Fibroblast of lung (primary cell): ENCODE measurements around the gene TCL1B. TPM values are rescaled to one million over a fixed set of nuclear protein-coding genes. Genes with fewer than 3 reads are reported as not detected.

ENCODE experiments used
- DNase-seq, 2 donors: peaks; one replicate each; pipeline versions ENCODE4 v3.0.0 to v3.0.0-alpha.2; 2010; ENCODE audit warnings: low read depth in 2 of 2
- H2AFZ ChIP-seq: 2 replicates; pipeline ENCODE4 v1.5.1; 2012; ENCODE audit warnings: low read length, control low read depth, inconsistent platforms
- H3K27ac ChIP-seq: 2 replicates; pipeline ENCODE4 v1.5.1; 2011; ENCODE audit warnings: low read length, control low read depth; ENCODE audit not compliant: insufficient read depth
- H3K27me3 ChIP-seq: 2 replicates; pipeline ENCODE4 v1.5.1; 2011; ENCODE audit warnings: mild to moderate bottlenecking, low read length; ENCODE audit not compliant: control insufficient read depth, insufficient read depth
- H3K36me3 ChIP-seq: 2 replicates; pipeline ENCODE4 v1.5.1; 2011; ENCODE audit warnings: low read length; ENCODE audit not compliant: control insufficient read depth, insufficient read depth
- H3K4me1 ChIP-seq: 2 replicates; pipeline ENCODE4 v1.5.1; 2011; ENCODE audit warnings: low read length; ENCODE audit not compliant: control insufficient read depth, insufficient read depth; ENCODE audit errors: extremely low read depth
- H3K4me2 ChIP-seq: 2 replicates; pipeline ENCODE4 v1.5.1; 2011; ENCODE audit warnings: low read length, control low read depth; ENCODE audit not compliant: insufficient read depth; ENCODE audit errors: extremely low read depth
- H3K4me3 ChIP-seq, 4 experiments: fragments of 200-600 bp in 1 of 4; sonication (generic) in 1 of 4; replicated peaks in 1 of 4; 2 replicates each; pipeline ENCODE4 v1.5.1; 2011 to 2016; ENCODE audit warnings: low read length in 4 of 4, low read depth in 3 of 4, mild to moderate bottlenecking in 3 of 4, control low read depth in 2 of 4, inconsistent platforms in 1 of 4, mixed read lengths in 1 of 4; ENCODE audit not compliant: insufficient read depth in 1 of 4; ENCODE audit errors: control extremely low read depth in 1 of 4
- H3K79me2 ChIP-seq: 2 replicates; pipeline ENCODE4 v1.5.1; 2012; ENCODE audit warnings: mild to moderate bottlenecking, low read length, inconsistent platforms; ENCODE audit not compliant: control insufficient read depth, insufficient read depth
- H3K9ac ChIP-seq: 2 replicates; pipeline ENCODE4 v1.5.1; 2011; ENCODE audit warnings: mild to moderate bottlenecking, low read length, control low read depth; ENCODE audit not compliant: insufficient read depth
- H3K9me3 ChIP-seq: 2 replicates; pipeline ENCODE4 v1.5.1; 2012; ENCODE audit warnings: low read depth, low read length; ENCODE audit not compliant: control insufficient read depth, insufficient read depth
- H4K20me1 ChIP-seq: 2 replicates; pipeline ENCODE4 v1.5.1; 2011; ENCODE audit warnings: low read length; ENCODE audit not compliant: control insufficient read depth, insufficient read depth; ENCODE audit errors: extremely low read depth
- EZH2 ChIP-seq: IDR thresholded peaks from 2 replicates; pipeline ENCODE4 v1.5.1; 2012; ENCODE audit warnings: low read length, control low read depth, mild to moderate bottlenecking; ENCODE audit errors: missing control alignments
- polyA plus RNA-seq, 2 donors: library from polyadenylated mRNA; depleted of rRNA in 1 of 2; stranded (reverse) in 1 of 2; unstranded in 1 of 2; fragments of >200 nt; gene quantifications; 2 replicates each; pipeline ENCODE4 v1.2.1, GENCODE V29; 2011 to 2012; ENCODE audit warnings: missing spikeins in 1 of 2
- total RNA-seq: library from RNA; depleted of rRNA; stranded (reverse); fragments of >200 nt; gene quantifications from 2 replicates; pipeline ENCODE4 v1.2.1, GENCODE V29; 2014
- TF ChIP-seq, protein P1 (sequence below), 2 donors: IDR thresholded peaks in 1 of 2; conservative IDR thresholded peaks in 1 of 2; 1 replicate in 1 of 2; 2 replicates in 1 of 2; pipeline ENCODE4 v1.5.1; 2011 to 2012; ENCODE audit warnings: low read length in 2 of 2, control low read depth in 1 of 2, inconsistent platforms in 1 of 2, low read depth in 1 of 2, mild to moderate bottlenecking in 1 of 2

TCL1B gene
- total and polyA plus RNA-seq, 2 donors (not counting 1 experiment from before 2014, with no cell fraction given): not detected

- Histone ChIP-seq H4K20me1 (no peaks in the 10 kb centered on the region), H3K27ac (no peak overlapping the region), H3K36me3 (no peaks in the 10 kb centered on the region), H3K79me2 (no peaks in the 10 kb centered on the region), H3K9ac (no peak overlapping the region), H3K4me1 (no peaks in the 10 kb centered on the region), H3K27me3 (no peaks in the 10 kb centered on the region), H3K4me3 (no peak overlapping the region), H3K9me3 (no peaks in the 10 kb centered on the region), H2AFZ (no peak overlapping the region), H3K4me2 (no peak overlapping the region)
- no peak for DNase-seq
- no peak for TF ChIP-seq EZH2
- TF ChIP-seq, protein P1, sequence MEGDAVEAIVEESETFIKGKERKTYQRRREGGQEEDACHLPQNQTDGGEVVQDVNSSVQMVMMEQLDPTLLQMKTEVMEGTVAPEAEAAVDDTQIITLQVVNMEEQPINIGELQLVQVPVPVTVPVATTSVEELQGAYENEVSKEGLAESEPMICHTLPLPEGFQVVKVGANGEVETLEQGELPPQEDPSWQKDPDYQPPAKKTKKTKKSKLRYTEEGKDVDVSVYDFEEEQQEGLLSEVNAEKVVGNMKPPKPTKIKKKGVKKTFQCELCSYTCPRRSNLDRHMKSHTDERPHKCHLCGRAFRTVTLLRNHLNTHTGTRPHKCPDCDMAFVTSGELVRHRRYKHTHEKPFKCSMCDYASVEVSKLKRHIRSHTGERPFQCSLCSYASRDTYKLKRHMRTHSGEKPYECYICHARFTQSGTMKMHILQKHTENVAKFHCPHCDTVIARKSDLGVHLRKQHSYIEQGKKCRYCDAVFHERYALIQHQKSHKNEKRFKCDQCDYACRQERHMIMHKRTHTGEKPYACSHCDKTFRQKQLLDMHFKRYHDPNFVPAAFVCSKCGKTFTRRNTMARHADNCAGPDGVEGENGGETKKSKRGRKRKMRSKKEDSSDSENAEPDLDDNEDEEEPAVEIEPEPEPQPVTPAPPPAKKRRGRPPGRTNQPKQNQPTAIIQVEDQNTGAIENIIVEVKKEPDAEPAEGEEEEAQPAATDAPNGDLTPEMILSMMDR (conservative IDR thresholded peaks at IDR 0.05 in 1 of 2, IDR thresholded peaks at IDR 0.05 in 1 of 2; ENCODE audit: low read depth in 1 of 2, low read length in 2 of 2): no peak
Observed at GRCh38 chr14:95733212-95733611, 47.0 kb downstream of the TCL1B start.

GRCh38 chr14:95739356-95739755 lies 53.1 kb downstream of the TCL1B start:
- H3K79me2 ChIP-seq: no peaks in the 10 kb centered on the region
- TF ChIP-seq, protein P1 (conservative IDR thresholded peaks at IDR 0.05 in 1 of 2, IDR thresholded peaks at IDR 0.05 in 1 of 2; ENCODE audit: low read depth in 1 of 2, low read length in 2 of 2): no peak
- no peak for TF ChIP-seq EZH2
- no peaks in the 10 kb centered on the region for H4K20me1 ChIP-seq
- no peaks in the 10 kb centered on the region for H3K36me3 ChIP-seq
- no peak overlapping the region for H3K9ac ChIP-seq
- no peak for DNase-seq
- no peak overlapping the region for H3K4me2 ChIP-seq
- no peaks in the 10 kb centered on the region for H3K4me1 ChIP-seq
- no peak overlapping the region for H3K27ac ChIP-seq
- no peaks in the 10 kb centered on the region for H3K9me3 ChIP-seq
- H3K4me3 ChIP-seq: no peak overlapping the region
- H3K27me3 ChIP-seq: no peaks in the 10 kb centered on the region
- no peak overlapping the region for H2AFZ ChIP-seq

- H3K4me1 ChIP-seq: no peaks in the 10 kb centered on the region
- no peaks in the 10 kb centered on the region for H3K9me3 ChIP-seq
- H3K36me3 ChIP-seq: no peaks in the 10 kb centered on the region
- DNase-seq: no peak
- no peaks in the 10 kb centered on the region for H3K79me2 ChIP-seq
- no peak overlapping the region for H3K4me3 ChIP-seq
- no peak overlapping the region for H3K27ac ChIP-seq
- no peak for TF ChIP-seq EZH2
- TF ChIP-seq, protein P1 (conservative IDR thresholded peaks at IDR 0.05 in 1 of 2, IDR thresholded peaks at IDR 0.05 in 1 of 2; ENCODE audit: low read depth in 1 of 2, low read length in 2 of 2): no peak
- H3K9ac ChIP-seq: no peak overlapping the region
- H3K4me2 ChIP-seq: no peak overlapping the region
- no peak overlapping the region for H2AFZ ChIP-seq
- no peaks in the 10 kb centered on the region for H4K20me1 ChIP-seq
- H3K27me3 ChIP-seq: no peaks in the 10 kb centered on the region
Observed at GRCh38 chr14:95741038-95741490, 54.8 kb downstream of the TCL1B start.
